GM21367 (cell line): Measurements from ENCODE around the gene PMS2.
"Not testable (repeated sequence)": the region's sequence is repeated elsewhere in the genome, so short reads cannot be mapped to it uniquely, and the experiment has no call there.

Source experiments
- ATAC-seq: cut with Tn5 transposase; IDR thresholded peaks from one replicate; pipeline ENCODE4 v1.9.1; 2021; ENCODE audit not compliant: unreplicated experiment

Gene PMS2

DNA sequence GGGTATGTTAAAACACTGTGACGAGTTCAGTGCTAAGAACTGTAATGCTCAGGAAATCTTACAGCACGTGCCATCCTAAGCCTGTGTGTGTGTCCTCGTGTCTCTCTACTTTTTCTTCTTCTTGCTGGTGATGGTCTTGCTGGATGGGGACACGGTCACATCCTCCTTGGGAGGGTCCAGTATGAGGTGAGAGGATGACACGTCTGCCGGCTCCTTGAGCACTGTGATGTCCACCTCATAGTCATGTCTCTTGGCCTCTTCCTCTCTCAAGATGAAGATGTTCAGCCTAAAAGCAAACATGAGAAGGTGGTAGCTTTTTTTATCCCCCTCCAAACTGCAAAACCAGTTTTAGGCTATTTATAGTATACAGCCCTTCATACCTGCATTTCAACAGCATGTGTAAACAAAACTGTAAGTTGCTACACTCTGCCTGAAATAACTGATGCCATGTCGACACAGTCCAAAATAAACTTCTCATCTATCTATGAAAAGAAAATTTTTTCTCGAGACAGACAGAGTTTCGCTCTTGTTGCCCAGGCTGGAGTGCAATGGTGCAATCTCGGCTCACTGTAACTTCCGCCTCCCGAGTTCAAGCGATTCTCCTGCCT is 82.5 kb downstream of the PMS2 start:
- ATAC-seq = not testable (repeated sequence)

DNA sequence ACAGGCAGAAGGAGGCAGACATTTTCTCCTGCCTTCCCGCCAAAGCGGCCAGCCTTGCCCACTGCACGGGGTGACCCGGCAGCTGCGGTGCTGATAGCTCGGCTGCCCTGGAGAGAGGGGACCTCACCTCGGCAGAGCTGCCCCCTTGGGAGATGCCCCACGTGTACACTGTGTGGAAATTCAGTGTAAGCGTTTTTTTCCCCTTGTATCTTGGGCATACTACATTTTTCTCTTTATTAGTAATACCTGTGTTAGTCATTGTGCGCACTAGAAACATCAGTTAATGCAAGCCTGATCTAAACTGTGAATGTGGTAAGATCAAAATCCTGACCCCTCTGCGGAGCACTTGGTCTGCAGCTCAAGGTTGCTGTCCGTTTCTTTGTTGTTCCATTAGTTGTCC is 84.2 kb downstream of the PMS2 start:
- not testable (repeated sequence) for ATAC-seq

DNA sequence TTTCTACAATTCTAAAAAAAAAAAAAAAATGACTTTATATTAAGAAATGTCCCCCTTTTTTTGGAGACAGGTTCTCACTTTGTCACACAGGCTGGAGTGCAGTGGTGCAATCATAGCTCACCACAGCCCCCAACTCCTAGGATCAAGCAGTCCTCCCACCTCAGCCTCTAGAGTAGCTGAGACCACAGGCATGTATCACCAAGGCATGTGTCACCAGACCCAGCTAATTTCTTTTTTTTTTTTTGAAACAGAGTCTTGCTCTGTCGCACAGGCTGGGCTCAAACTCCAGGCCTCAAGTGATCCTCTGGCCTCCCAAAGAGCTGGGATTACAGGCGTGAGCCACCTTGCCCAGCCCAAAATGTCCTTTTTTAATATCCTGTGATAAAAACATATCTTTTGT is 84.7 kb downstream of the PMS2 start:
- ATAC-seq = not testable (repeated sequence)
